GM18519 (cell line): ENCODE results near the gene MYH11.

Source experiments
- ATAC-seq: cut with Tn5 transposase; IDR thresholded peaks from one replicate; pipeline ENCODE4 v1.9.1; 2021; ENCODE audit warnings: mild to moderate bottlenecking, moderate library complexity; ENCODE audit not compliant: unreplicated experiment, low FRiP score

The MYH11 gene

DNA sequence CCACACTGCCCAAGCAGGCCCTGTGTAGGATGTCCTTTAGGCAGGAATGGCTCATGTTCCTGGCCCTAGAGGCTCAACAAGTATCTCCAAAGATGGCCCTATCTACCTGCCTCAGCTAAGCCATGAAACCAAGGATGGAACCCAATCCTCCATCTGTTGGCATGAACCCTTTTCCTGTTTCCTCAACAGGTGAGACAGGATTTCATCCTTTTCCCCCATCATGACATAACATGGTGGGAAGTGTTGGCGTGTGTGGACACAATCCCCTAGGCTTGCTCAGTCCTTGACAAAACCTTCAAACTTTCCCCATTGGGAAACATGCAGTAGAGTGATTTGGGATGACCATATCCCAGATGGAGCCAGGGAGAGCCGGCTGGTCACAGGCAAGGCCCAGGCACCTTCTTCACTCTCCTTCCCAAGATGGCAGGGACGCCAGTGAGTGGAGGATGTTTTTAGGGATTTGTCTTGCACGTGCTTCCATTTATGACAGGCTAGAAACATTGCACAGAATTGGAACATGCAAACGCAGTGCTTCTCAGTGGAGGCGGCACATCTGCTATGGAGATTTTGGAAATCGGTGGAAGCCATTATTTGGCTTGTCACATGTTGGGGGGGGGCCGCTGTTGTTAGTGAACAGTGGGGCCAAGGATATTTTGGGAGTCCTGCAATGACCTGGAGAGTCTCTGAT lies 77.0 kb downstream of the MYH11 start:
- ATAC-seq, result no peak

DNA sequence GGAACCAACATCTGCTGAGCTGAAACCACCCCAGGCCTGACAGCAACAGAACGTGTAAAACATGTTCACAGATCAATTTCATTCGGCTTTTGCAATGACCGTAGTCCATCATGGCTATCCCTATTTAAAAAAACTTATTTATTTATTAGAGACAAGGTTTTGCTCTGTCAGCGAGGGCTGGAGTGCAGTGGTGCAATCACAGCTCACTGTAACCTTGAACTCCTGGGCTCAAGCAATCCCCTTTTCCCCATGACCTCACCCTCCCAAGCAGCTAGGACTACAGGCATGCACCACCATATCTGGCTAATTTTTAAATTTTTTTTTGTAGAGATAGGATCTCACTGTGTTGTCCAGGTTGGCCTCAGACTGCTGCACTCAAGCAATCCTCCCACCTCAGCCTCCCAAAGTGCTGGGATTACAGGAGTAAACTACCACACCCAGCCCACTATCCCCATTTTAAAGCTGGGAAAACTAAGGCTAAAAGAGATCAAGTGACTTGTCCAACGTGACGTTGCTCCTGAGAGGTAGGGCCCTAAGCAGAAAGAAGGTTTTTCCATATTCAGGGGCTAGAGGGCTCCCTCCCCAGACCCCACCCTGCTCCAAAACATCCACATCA lies 77.7 kb downstream of the MYH11 start:
- ATAC-seq, result no peak

DNA sequence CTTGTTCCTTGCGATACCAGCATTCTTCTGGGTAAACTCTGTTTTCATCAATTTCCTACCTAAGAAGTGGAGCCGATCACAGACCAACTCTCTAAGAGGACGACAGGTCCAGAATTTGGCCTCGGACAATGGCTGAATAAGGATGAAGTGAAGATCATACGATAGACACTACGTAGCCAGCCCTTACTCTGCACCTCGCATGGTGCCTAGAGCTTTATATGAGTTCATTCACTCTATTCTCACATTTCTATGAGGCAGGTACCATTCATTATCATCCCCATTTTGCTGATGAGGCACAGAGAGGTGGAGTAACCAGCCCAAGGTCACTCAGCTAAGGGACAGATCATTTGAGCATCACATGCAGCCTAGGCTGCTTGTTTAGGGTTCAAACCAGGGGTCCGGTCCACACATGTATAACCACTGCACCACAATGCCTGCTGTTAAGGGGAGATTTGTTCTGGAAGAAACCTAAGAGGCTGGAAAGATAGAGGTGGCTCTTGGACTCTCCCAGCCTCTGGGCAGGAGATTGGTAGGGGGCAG lies 78.6 kb downstream of the MYH11 start:
- ATAC-seq, result no peak

DNA sequence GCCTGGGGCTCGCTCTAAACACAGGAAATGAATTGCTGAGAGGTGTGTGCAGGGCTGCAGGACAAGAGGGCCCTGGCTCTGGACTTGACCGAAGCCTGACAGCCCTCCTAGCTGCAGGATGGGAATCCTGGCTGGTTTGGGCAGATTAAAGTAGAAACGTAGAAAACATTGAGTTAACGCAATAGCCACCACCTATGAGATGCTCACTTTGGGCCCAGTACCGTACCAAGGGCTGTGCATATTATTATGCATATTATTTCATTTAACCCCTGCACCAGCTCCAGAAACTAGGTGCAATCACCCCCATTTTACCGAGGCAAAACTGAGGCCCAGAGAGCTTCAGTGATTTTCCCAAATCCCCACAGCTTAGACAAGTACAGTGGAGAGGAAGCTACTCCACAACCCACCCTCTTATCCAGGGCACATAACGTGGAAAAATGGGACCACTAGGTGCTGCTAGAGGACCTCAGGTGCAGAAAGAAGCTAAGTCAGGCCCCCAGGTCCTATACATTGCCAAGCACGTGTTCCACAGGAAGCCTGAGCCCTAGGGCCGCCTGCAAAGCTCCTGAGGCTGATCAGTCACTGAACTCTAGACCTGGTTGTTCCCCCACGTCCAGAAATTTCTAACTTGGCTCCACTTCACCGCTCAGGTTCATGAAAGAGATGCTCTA lies 79.2 kb downstream of the MYH11 start:
- no peak for ATAC-seq

DNA sequence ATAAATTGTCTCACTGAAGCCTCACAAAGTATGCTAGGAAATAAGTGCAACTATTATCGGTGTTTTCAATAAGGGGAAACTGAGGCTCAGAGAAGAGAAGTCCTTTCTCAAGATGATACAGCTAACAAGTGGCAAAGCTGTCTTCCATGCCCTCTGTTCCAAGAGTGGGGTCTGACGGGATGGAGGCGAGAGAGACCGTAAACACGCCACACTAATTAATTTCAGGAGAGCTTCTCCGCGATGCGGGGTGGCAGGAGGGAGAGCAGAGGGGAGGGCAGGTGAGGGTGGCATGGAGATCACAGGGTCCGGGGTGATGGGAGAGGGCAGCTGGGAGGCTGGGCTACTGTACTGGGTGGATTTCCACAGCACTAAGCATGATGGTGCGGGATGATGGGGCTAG lies 80.3 kb downstream of the MYH11 start:
- ATAC-seq, result no peak

DNA sequence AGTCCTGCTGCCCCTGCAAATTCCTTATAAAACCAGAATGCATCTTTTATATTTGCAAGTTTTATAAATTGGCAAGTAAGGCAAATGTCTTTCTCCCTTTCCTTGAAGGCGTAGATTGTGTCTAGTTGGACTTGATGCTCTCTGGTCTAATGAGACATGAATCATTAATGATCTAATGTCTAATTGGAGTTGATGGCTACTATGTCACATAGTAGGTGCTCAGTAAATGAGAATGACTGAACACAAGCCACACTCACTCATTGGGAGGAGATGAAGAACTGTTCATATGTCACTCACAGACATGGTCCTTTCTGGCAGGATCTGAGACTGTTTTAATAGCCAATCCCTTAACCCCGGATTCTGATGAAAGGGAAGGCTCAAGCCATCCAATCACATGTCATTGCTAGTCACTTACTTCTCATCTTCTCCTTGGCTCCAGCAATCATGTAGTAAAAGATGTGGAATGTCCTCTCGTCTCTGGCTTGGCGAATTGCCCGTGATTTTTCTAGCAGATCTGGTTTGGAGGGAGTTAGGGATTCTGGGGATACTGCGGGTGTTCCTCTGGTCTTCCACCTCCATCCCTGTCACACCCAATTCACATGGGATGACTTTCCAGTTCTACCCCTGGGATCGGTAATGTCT lies 81.0 kb downstream of the MYH11 start:
- ATAC-seq, result no peak

DNA sequence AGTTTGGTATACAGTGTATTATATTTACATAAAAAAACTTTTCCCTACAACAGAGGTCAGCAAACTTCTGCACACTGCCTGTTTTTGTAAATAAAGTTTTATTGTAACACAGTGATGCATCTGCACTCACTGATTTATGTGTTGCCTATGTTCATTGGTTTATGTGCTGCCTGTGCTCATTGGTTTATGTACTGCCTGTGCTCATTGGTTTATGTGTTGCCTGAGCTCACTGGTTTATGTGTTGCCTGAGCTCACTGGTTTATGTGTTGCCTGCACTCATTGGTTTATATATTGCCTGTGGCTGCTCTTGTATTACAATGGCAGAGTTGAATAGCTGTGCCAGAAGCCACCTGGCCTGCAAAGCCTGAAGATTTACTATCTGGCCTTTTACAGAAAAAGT lies 81.6 kb downstream of the MYH11 start:
- no peak for ATAC-seq

DNA sequence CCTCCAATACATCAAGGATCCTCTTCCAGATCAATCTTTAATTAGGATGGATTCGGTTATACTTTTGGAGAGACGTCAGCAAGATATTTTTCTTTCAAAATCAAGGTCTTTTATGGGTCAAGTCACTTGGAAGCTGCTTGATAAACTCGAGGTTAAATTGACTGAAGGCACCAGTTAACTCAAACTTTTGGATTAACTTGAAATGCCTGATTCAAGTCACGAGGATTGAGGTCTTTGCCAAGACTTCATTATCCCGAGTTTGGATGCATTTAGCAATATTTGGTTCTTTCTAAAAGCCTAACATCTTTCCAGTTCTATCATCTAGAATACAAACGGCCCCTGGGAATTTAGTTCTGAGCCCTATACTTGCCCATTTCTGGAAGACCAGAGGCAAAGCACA lies 82.9 kb downstream of the MYH11 start:
- no peak for ATAC-seq

DNA sequence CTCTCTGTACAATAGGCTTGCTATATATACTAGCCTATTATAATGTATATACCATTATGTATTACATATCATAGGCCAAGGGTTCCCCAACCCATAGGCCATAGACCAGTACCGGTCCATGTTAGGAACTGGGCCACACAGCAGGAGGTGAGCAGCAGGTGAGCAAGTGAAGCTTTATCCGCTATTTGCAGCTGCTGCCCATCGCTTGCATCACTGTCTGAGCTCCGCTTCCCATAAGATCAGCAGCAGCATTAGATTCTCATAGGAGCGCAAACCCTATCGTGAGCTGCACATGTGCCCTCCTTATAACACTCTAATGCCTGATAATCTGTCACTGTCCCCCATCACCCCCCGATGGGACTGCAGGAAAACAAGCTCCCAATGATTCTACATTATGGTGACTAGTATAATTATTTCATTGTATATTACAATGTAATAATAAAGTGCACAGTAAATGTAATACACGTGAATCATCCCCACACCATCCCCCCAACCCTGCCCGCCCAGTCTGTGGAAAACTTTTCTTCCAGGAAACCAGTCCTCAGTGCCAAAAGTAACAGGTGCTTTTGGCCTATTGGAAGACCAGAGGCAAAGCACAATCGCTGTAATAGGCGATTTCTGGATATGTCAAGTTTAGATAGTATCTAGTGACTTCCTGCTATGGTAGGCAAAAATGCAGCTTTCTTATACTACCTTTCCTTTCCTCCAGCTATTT lies 84.1 kb downstream of the MYH11 start:
- ATAC-seq, result no peak

DNA sequence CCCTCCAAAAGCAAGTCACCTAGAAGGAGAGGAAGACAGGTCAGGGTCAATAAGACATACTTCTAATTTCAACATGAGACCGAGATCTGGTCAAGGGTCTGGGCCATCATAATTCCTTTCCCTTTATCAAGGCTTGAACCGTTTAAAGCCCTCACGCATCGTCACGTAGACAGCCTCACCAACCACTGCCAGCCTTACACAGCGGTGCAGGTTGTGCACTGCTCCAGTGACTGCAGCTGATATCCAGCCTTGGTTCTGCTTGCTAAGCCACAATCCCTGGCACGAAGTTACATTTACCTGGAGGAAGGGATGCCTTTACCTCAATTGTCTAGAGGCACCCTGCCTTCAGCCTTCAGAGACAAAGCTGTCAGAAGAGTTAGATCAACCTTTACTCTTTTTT lies 85.1 kb downstream of the MYH11 start:
- no peak for ATAC-seq

DNA sequence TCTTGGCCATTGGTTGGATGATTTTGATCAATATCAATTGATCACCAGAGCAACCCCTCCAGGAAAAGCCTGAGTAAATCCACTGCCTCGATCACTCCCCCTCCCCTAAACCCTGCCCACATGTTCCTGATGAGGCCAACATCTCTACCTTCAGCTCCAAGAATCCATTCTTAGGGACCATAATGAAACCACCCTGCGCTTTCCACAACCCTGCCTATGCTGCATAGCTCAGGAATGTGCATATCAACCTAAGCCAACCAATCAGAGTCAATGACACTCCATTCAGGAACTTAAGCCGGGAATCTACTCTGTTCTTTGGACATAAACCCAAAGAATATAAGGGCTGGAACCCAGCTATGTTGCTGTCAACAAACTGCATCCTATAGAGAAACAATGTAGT lies 86.3 kb downstream of the MYH11 start:
- ATAC-seq, result no peak

DNA sequence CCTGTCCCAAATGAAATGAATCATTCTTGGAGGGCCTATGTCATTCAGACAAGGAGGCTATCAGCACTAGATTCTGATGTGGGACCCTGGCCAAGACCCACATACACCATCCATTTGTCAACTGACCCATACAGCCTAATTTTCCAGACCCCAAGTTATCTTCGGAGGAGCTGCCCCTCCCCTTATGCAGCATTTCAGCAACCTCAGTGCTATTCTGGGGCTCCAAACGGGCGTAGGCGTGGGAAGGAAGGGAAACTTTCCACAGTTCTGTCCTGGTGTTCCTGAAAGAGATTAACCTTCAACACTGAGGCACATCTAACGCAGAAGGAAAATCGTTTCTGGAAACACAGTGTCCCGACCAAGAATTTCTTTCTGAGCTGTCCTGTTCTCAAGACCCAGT lies 86.7 kb downstream of the MYH11 start:
- no peak for ATAC-seq

DNA sequence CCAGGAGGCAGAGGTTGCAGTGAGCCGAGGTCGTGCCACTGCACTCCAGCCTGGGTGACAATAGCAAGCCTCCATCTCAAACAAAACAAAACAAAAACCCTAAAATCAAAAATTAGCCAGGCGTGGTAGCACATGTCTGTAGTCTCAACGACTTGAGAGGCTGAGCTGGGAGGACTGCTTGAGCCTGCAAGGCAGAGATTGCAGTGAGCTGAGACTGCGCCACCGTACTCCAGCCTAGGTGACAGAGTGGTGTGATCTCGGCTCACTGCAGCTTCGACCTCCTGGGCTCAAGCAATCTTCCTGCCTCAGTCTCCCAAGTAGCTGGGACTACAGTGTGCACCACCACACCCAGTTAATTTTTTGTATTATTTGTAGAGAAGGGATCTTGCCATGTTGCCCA lies 87.6 kb downstream of the MYH11 start:
- no peak for ATAC-seq

DNA sequence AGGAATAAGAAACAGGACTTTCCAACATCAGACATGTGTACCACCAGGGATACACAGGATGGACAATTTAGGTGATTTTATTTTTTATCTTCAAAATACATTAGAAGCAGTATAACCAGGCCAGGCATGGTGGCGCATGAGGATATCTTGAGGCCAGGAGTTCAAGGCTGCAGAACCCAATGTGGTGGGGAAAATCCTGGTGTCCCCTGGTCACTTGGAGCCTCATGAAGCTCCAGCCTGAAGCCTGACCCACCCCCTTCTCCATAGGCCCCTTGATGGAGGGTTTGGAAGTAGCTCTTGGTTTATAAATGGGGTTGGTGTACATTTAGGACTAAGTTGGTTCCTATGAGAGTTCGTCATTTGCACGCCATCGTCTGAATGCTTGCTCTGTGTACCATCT lies 88.6 kb downstream of the MYH11 start:
- ATAC-seq, result no peak

DNA sequence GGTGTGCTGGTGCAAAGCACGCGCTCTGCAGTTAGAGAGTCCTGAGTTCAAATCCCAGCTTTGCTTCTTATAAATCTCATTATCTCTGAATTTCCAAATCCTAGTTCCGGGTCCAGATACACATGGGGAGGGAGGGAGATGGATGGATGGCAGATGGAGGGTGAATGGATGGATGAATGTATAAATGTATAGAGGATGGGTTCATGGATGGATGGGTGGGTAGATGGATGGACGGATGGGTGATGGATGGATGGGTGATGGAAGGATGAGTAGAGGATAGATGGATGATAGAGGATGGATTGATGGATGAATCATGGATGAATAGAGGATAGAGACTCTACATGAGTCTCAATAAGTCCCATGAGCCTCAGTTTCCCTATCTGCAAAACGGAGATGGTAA lies 89.9 kb downstream of the MYH11 start:
- ATAC-seq, result no peak

DNA sequence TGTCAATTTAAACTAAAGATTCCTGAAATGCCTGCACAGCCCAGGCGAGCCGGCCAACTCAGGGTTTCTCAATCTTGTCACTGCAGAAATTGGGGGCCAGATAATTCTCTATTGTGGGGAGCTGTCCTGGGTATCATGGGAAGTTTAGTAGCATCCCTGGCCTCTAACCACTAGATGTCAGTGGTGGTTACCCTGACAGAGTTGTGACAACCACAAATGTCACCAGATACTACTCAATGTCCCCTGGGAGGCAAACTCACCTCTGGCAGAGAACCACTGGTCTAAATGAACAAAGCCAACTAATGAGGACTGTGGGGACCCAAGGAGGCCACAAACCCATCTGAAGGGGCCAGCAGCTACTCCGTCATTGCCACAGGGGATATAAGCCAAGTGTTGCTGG lies 90.9 kb downstream of the MYH11 start:
- ATAC-seq, result peak; percentile 73

DNA sequence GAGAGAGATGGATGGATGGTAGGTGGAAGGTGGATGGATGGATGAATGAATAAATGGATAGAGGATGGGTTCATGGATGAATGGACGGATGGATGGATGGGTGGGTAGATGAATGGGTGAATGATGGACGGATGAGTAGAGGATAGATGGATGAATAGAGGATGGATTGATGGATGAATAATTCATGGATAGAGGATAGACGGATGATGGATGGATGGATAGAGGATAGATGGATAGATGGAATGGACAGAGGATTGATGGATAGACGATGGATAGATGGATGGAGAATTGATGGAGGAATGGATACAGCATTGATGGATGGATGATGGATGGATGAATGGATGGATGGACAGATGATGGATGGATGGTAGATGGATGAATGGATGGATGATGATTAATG lies 91.7 kb downstream of the MYH11 start:
- ATAC-seq, result no peak

DNA sequence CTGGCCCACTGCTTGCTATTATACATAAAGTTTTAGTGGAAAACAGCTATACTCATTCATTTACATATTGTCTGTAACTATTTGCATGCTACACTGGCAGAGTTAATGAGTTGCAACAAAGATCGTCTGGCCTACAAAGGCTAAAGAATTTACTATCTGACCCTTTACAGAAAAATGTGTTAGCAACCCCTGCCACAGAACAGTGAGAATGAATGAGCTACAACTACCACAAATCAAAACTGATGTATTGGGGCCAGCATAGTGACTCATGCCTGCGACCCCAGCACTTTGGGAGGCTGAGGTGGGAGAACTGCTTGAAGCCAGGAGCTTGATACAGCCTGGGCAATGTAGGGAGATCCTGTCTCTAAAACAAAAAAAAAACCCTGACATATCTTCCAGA lies 92.7 kb downstream of the MYH11 start:
- ATAC-seq, result no peak

DNA sequence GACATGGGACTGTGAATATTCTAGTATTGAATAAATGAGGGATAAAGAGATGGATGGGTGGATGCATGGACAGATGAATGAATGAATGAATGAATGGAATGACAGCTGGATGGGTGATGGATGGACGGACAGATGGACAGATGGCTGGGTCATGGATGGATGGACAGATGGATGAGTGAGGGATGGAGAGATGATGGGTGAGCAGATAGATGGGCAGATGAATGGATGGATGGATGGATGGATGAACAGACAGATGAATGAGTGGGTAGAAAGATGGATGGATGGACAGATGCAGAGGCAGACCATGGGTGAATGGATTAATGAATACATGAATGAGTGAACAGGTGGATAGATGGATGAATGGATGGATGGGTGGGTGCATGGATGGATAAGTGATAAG lies 96.7 kb downstream of the MYH11 start:
- ATAC-seq, result no peak

DNA sequence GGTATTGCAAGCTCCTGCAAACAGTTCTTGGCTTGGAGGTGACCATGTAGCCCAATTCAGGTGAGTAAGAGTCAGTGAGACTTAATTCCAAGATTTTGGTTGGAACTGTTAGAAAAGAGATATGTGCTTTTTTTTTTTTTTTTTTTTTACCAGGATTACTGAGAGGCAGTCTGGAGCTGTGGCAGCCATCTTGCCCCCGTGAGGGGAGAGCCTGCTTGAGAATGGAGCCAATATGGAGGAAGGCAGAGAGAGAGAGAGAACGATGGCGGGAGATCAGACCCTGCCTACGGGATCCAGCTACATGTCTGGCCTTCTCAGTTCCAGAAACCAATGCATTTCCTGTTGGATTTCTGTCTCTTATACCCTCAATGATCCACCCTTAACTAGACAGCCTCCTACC lies 97.8 kb downstream of the MYH11 start:
- no peak for ATAC-seq
